DMS53 (cell line): ENCODE measurements around the gene AMIGO3.

Experiments
- DNase-seq: peaks from one replicate; lab custom pipeline; 2025; lab: John Stamatoyannopoulos, UW

The AMIGO3 gene

DNA sequence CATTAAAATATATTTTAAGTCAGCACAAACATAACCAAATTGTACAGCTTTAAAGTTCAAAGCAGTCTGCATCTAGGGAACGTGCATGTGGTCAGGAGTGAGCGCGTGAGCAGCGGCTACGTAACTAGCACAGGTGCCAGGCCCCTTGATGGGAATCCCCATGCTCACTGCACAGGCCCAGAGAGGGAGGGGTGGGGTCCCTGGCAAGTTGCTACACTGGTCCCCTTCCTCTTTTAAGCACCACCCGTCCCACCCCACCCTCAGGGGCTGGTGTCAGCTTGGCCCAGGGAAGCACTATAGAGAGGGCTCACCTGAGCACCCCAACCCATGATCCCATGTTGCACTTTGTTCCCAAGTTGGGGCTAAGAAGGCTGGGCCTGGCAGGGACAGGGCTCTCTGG lies 5.1 kb upstream of the AMIGO3 start:
- DNase-seq: peak; percentile 61

DNA sequence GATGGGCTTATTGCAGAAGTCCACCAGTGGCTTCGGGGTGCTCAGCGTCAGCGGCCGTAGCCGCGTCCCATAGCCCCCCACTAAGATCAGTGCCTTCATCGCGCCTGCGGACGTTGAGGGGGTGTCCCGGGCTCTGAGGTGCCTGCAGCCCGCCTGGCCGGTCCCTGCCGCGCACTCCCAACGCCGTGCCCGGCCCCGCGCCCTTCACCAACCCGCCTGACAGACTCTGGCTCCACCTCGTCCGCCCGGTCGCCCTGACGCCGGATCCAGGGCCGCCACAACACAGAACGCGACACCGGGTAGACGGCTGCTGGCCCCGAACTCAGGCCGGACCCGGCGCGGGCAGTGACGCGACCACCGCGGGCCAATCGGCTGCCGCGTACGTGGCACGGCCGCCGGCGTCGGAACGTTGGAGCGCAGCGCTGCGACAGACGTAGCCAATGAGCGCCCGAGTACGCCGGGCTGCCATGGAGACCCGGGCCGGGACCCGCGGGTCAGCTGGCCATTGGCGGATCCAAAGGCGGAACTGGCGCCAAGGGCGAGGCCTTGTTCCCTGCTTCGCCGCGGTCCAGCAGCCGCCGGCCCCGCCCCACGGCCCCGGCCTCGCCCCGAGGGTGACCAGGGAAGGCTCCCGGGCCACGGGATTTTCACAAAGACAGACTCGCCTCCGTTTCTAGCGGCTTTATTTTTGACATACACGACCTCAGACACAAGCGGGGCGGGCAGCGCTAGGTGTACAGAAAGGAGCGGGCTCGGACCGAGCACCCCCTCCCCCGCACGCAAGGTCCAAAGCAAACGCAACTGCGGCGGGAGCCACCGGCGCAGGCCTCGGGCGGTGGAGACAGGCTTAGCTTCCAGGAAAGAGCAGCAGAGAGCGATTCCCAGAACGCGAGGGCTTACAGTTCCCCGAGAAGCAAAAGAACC lies 4.4 kb upstream of the AMIGO3 start, which contains the start of gene GMPPB:
GMPPB (minus strand) TSS at position 324 of the 924 bp plus-strand sequence; CDS start at position 99, 225 bp downstream.
- DNase-seq: peak; percentile 94

DNA sequence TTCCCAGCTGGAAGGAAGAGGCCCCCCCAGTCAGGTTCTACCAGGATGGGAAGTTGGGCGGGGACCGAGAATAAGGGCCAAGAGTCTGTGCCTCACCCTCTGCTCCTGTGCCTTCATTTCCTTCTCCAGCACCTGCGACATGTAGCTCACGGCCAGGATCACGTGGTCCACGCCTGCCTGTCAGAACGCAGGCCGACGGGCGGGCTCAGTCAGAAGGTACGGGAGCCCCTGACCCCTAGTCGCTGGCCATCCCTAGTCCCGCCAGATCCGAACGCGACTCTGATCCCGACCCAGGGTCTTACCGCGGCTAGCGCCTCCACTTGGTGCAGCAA lies 3.8 kb upstream of the AMIGO3 start:
- peak; percentile 79 for DNase-seq

DNA sequence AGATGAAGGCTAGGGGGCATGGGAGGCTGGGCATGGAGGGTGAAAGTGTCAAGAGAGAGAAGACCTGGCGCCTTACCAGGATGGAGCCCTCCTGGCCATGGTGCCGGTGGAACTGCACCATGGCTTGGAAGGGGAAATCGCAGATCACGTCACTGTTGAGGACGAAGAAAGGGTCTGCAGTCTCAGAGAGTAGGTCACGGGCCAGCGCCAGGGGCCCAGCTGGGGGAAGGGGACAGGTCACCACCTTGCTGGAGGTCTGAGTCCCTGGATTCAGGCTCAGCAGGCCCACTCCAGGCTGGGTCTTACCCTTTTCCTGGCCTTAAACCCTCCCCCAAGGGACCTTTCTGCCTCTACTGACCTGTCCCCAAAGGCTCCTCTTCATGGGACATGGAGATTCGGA lies 3.4 kb upstream of the AMIGO3 start:
- DNase-seq: no peak

DNA sequence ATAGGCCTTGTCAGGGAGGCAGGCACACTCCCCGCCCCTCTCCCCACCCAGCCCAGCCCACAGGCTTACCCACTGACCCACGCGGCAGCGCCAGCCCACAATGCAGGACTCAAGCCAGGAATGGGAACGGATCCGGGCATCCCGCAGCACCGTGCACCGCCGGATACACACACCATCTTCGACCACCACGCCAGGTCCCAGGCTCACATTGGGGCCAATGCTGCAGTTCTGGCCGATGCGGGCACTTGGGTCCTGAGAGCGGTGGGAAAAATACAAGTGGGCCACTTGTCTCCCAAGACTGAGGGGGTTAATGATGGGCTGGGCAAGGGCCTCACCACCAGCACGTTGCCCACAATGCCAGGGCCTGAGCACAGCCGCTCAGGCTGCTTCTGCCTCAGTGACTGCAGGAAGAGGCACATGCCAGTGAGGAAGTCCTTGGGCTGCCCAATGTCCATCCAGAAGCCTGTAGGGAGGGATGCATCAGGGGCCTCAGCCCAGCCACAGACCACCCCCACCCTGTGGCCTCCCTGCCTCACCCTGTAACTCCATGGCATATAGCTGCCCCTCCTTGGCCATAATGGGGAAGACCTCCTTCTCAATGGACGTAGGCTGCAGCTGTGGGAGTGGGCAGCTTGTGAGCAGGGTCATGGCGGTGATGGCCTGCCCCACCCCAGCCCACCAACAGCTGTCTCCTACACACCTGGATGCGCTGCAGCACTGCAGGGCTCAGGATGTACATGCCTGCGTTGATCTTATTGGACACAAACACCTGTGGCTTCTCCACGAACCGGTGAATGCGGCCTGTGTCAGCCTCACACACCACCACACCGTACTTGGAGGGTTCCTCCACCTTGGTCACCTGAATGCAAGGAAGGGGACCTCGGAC lies 2.7 kb upstream of the AMIGO3 start:
- no peak for DNase-seq

DNA sequence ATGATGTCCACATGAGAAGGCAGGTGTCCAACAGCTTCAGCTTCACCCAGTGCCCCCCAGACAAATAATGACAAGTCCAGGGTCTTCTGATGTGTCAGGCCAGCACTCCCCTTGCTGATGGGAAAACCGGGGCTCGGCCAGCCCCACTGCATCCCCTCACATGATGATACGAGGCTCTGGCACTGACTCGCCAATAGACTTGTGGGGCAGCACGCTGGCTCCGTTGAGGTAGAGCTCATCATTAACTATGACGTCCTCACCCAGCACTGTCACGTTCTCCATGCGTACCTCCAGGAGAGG lies 2.1 kb upstream of the AMIGO3 start:
- DNase-seq: no peak

DNA sequence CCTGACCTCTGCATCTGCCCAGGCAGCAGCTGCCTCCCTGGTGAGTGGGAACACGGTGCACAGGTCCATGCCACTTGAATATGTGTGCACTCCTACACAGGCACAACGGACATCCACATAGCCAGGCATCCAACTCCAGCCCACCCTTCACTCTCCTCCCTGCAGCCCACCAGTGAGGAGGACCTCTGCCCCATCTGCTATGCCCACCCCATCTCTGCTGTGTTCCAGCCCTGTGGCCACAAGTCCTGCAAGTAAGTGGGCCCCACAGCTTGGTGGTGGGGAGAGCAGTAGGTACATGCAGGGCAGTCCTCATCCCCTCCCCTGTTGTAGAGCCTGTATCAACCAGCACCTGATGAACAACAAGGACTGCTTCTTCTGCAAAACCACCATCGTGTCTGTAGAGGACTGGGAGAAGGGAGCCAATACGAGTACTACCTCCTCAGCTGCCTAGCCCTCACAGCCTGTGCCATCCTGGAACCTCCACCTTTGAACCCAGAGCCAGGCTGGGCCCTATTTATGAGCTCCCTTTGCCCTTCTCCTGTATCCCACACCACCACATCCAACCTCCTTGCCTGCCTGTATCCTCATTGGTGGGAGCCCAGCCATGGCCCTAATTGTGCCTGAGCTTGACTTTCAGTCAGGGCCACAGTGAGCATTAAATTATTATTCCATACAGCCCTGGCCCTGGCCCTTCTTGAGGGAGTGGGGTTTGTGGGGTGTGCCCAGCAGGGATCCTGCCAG lies 1.5 kb upstream of the AMIGO3 start:
- DNase-seq: peak; percentile 13

DNA sequence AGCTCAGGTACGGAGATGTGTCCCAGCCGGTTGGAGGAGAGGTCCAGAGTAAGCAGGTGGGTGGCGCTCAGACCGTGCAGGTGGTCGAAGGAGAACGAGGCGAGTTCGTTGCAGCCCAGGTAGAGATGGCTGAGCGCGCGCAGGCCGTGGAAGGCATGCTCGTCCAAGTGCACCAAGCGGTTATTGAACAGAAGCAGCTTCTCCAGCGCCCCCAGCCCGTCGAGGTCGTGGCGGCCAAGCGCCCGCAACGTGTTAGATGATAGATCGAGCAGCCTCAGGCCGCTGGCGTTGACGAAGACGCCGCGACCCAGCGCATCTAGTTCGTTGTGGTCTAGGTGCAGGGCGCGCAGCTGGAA lies 648 bp downstream of the AMIGO3 start:
- DNase-seq: peak; percentile 59

DNA sequence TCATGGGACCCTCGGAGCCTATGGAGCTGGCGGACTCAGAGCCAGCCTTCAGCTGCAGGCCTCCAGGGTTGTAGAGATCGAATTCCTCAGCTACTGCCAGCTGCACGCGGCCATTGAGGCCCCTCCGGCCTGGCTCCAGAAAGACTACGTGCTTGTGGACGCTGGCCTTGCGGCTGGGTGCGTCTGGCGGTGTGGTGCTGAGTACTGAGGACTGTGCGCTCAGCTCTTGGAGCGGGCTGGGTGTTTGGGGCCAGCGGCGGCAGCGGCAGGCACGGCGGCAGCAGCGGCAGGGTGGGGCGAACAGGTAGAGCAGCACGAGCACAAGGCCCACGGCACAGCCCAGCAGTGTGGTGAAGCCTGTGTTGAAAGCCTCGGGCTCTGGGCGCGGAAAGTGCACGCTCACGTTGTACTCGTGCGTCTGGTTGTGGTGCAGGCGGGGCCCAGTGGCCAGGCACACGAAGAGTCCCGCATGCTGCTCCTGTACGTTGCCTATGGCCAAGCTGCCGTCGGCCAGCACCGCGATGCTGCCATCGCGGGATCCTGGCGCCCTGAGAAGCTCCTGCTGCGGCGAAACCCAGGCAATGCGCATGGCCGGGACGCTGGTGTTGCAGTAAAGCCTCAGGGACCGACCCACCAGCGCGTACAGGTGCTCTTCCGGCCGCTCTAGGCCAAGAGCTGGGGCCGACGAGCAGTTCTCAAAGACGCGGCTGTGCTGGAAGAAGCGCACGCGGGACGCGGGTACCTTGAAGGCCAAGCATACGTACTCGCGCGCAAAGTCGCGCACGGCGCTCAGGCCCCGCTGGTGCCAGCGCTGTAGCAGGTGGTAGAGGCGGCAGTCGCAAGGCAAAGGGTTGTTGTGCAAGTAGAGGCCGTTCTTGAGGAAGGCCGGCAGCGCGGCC lies 1.3 kb downstream of the AMIGO3 start:
- peak; percentile 65 for DNase-seq

DNA sequence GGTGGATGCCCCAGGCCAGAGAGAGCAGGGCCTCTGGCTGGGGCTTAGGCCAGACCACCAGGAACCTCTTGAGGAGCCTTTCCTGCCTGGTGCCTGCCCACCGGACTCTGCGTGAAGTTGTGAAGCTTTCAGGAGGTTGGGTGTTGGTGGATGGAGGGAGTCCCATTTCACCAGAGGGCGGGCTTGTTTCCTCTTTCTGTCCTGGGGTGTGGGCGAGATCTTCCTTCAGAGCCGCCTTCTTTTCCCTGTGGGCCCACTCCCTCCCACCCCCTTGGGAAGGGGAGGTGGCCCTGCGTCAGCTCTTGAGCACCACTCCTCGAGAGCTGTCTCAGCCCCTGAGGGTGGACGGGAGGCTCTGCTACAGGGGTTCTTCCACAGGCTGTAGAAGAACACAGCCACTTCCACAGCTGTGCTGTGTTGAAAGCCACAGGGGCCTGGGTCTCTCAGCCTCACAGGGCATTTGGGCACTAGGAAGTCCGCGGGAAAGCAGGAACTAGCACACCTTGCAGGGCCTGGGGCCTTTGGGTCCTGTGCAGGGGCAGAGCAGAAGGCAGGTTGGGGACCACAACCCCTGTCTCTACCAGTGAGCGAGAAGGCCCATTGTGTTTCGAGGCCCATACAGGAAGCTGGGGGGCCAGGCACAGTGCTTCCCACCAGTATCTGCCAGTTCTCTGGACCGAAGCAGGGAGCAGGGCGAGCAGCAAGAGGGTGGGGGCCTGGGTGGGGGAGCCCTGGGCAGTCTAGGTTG lies 2.1 kb downstream of the AMIGO3 start:
- DNase-seq: no peak

DNA sequence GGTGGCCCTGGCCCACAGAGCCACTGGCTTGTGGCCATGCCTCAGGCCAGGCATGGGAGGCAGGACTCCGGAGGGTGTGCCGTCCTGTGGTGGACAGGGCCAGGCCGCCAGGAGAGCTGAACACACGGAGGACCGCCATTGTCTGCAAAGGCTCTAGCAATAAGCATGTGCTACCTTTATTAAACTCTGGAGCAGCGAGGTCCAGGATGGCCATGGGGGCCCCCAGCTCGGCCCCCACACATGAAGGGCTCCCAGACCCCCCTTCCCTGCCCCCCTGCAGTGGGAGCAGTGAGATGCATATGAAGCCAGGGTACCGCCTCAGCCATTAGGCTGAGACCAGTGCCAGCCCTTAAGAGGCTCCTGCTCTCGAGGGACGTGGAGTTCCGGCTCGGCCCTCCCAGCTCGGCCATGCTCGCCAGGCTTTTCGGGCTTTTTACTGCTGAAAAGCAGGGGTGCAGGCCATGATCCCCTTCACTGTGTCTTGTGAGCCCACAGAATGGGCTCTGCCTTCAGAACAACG lies 2.7 kb downstream of the AMIGO3 start:
- no peak for DNase-seq

DNA sequence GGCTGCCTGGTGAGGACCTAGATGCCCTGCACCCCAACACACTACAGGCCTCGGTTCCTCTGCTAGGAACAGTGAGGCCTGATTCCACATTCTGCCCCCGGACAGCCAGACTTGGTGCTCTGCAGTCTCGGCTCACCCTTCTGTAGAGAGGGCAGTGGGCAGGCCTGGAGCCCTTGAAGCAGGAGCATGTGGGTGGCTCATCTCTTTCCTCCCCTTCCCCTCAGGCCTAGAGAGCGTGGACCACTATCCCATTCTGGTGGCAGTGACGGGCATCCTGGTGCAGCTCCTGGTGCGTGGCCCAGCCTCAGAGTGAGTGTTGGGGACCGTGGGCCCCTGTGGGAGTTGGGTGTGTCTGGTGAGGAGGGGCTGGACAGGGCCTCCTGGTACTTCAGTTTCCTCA lies 3.3 kb downstream of the AMIGO3 start:
- no peak for DNase-seq

DNA sequence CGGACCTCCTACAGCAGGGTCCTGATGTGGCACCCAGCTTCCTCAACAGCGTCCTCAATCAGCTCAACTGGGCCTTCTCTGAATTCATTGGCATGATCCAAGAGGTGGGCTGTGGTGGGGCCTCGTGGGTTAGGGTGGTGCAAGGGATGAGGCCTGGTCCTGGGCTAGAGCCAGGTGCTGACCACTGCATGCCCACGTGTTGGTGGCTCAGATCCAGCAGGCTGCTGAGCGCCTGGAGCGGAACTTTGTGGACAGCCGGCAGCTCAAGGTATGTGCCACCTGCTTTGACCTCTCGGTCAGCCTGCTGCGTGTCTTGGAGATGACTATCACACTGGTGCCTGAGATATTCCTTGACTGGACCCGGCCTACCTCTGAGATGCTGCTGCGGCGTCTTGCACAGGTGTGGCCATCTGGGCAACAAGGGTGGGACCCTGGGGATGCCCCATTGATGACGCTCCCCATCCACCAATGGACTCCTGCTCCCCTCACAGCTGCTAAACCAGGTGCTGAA lies 3.8 kb downstream of the AMIGO3 start:
- no peak for DNase-seq

DNA sequence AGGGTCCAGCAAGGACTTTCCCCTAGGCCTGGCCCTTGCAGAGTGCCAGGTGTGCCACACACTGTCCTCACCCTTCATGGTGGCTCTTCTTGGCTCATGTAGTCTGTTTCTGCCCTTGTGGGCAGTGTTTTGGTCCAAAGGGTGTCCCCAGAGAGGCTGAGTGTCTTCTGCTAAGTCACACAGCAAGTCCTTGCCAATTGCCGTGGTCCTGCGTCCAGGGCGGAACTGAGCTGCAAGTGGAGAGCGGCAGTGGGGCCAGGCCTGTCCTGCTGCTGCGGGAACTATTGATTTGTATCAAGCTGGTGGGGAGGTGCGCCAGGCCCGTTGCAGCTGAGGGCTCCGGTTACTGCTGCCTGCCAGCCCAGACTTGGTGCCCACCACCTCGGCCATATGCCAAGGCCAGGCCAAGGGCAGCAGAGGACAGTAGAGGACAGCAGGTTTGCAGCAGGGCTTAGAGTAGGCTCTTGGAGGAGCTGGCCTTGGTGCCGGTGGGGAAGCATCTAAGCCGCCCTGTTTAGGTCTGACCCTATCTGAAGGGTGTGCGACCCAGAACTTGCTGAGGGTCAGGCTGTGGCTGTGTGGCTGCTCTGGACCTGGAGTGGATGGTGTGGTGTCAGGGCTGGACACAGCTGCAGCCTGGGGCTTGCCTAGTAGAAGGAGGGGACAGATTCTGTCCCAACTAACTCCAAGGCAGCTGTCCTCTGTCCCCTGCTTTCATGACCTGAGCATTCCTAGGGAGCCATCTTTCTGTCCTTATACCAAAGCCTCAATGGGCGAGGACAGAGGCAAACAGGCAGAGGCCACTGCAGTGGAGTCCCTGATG lies 4.5 kb downstream of the AMIGO3 start:
- DNase-seq: no peak

DNA sequence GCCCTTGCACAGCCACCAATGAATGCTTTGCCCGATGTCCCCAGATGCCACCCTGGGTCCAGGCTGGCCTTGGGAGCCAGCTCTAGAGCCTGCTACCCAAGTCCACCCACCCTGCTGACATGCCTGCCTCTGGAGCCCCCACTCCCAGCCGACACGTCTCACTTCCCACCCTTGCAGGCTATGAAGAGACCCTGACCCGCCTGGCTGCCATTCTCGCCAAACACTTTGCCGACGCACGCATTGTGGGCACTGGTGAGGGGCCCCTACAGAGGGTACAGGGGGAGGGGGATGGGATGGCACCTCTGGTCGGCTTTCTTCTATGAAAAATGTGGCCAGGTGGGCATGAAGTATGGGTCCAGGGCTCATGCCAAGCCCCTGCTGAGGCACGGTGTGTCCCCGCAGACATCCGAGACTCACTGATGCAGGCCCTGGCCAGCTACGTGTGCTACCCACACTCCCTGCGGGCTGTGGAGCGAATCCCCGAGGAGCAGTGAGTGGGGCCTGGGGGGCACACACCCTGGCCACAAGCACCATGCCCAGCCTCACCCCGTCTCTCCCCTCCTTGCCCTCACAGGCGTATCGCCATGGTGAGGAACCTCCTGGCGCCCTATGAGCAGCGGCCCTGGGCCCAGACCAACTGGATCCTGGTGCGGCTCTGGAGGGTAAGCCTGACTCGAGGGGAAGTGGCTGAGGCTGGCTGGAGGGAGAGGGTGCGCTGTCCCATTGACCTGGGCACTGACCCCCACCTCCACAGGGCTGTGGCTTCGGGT lies 6.0 kb downstream of the AMIGO3 start:
- no peak for DNase-seq

DNA sequence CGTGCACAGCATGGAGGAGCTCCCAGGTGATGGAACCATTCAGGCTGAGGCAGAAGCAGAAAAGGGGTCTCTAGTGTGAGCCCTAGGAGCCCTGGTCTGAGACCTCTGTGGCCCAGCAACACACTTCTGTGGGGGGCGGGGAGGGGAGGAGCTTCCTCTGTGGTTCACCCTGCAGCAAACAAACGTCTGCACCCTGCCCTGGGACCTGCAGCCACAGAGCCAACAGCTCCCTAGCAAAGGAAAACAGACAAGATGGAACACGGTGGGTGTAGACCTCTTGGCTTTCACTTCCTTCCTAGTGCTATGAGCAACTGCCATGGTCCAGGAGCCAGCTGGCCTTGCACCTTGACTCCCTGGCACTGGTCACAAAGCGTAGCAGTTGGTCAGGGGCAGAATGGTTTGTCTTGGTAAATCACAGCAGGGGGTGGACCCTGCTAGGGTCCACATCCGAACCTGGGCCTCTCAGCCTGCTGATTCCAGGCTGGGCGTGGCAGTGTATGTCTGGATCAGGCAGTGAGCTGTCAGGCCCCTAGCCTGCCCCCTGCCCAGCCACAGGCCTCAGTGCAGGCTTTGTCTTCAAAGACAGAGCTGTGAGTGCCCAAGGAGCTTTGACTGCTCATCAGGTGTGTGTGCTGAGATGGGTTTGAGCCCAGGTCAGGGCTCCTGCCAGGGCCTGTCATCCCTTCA lies 6.7 kb downstream of the AMIGO3 start:
- DNase-seq: no peak

DNA sequence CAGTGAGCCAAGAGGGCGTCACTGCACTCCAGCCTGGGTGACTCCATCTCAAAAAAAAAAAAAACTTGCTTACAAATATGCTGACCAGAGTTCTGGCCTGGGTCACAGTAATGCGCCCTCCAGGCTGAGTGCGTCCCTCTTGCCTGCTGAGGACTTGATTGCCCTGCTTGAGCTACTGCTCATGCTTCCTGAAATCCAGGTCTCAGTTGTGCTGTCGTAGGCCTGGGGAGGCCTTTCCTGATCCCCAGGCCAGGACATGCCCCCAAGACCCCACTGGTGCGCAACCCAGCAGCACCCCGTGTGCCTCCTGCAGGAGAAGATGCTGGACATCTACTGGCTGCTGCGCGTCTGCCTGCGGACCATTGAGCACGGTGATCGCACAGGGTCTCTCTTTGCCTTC lies 7.3 kb downstream of the AMIGO3 start:
- no peak for DNase-seq

DNA sequence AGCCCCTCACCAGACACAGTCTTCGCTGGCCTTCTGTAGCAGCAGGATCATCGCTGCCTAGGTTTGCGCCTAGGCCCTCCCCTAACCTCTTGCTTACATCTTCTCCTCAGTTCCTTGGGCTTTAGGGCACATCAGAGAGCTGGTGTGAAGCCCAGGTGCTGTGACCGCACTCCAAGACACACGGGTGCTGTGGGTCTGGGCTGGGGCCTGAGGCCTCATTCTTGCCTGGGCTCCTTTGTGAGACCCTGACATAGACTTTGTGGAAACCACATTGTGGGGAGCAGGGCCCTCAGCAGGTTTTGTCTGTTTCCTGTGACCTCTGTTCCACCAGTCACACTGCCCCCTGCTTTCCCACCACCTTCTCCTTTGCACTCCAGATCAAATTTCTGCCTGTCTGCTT lies 8.0 kb downstream of the AMIGO3 start:
- DNase-seq: no peak
